ENCODE results near the gene SLC39A6. TPM values are rescaled to one million over a fixed set of nuclear protein-coding genes. Genes with fewer than 3 reads are reported as not detected.

The SLC39A6 gene
- total RNA-seq, 1 donor from 2014 or later = 17.6 TPM

GRCh38 chr18:36104749-36105148 lies 24.4 kb downstream of the SLC39A6 start:
- DNase-seq (no peak), ATAC-seq (ENCODE audit: low read depth) (no peak)
- Mint-ChIP-seq H3K9me3 (peaks cover 8% of the 10 kb centered on the region), H3K27ac (no peak overlapping the region), H3K36me3 (ENCODE audit: low read depth) (peaks cover 18% of the 10 kb centered on the region), H3K4me1 (no peaks in the 10 kb centered on the region), H3K27me3 (no peaks in the 10 kb centered on the region), H3K4me3 (no peak overlapping the region)
- POLR2A ChIA-PET = no interaction called here
- CTCF ChIA-PET = no interaction called here
- intact Hi-C loops (cut with micrococcal nuclease) = no loop called here
- TF ChIP-seq, protein P1, sequence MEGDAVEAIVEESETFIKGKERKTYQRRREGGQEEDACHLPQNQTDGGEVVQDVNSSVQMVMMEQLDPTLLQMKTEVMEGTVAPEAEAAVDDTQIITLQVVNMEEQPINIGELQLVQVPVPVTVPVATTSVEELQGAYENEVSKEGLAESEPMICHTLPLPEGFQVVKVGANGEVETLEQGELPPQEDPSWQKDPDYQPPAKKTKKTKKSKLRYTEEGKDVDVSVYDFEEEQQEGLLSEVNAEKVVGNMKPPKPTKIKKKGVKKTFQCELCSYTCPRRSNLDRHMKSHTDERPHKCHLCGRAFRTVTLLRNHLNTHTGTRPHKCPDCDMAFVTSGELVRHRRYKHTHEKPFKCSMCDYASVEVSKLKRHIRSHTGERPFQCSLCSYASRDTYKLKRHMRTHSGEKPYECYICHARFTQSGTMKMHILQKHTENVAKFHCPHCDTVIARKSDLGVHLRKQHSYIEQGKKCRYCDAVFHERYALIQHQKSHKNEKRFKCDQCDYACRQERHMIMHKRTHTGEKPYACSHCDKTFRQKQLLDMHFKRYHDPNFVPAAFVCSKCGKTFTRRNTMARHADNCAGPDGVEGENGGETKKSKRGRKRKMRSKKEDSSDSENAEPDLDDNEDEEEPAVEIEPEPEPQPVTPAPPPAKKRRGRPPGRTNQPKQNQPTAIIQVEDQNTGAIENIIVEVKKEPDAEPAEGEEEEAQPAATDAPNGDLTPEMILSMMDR (IDR thresholded peaks at IDR 0.05) = no peak

- TF ChIP-seq, protein P1 (IDR thresholded peaks at IDR 0.05) = no peak
- no peaks in the 10 kb centered on the region for H3K4me1 Mint-ChIP-seq
- H3K9me3 Mint-ChIP-seq = peaks cover 8% of the 10 kb centered on the region
- no peak overlapping the region for H3K27ac Mint-ChIP-seq
- intact Hi-C loops (cut with micrococcal nuclease) = no loop called here
- POLR2A ChIA-PET = no interaction called here
- ATAC-seq (ENCODE audit: low read depth) (no peak), DNase-seq (no peak)
- H3K4me3 Mint-ChIP-seq = no peak overlapping the region
- CTCF ChIA-PET = interaction anchor here (0.5 to 1.4 kb wide), 2 partner anchors 84 to 182 kb away, joined by 3 to 5 read pairs; no protein-coding TSS in a partner anchor
- H3K27me3 Mint-ChIP-seq = no peaks in the 10 kb centered on the region
- H3K36me3 Mint-ChIP-seq (ENCODE audit: low read depth) = no peaks in the 10 kb centered on the region
Measured at GRCh38 chr18:36101943-36102342, 27.2 kb downstream of the SLC39A6 start.

- Mint-ChIP-seq H3K9me3 (peaks cover 8% of the 10 kb centered on the region), H3K36me3 (ENCODE audit: low read depth) (no peaks in the 10 kb centered on the region), H3K27ac (no peak overlapping the region), H3K4me3 (no peak overlapping the region), H3K27me3 (peaks cover 5% of the 10 kb centered on the region), H3K4me1 (no peaks in the 10 kb centered on the region)
- intact Hi-C loops (cut with micrococcal nuclease) = loop anchor here (5.0 kb wide), 1 partner anchor 313 kb away; no protein-coding TSS in a partner anchor
- ChIA-PET POLR2A (no interaction called here), CTCF (interaction anchor here (3.3 to 8.8 kb wide), 2 partner anchors 82 to 185 kb away, joined by 6 to 142 read pairs; no protein-coding TSS in a partner anchor)
- ATAC-seq (ENCODE audit: low read depth) (no peak), DNase-seq (no peak)
- TF ChIP-seq, protein P1 (IDR thresholded peaks at IDR 0.05) = no peak
Measured at GRCh38 chr18:36099311-36099710, 29.8 kb downstream of the SLC39A6 start.

GRCh38 chr18:36096955-36097354 lies 32.2 kb downstream of the SLC39A6 start:
- no peak overlapping the region for H3K4me3 Mint-ChIP-seq
- H3K9me3 Mint-ChIP-seq = peaks cover 1% of the 10 kb centered on the region
- ChIA-PET POLR2A (no interaction called here), CTCF (interaction anchor here (3.3 to 8.8 kb wide), 2 partner anchors 80 to 187 kb away, joined by 6 to 142 read pairs; no protein-coding TSS in a partner anchor)
- no peaks in the 10 kb centered on the region for H3K36me3 Mint-ChIP-seq (ENCODE audit: low read depth)
- intact Hi-C loops (cut with micrococcal nuclease) = loop anchor here (1.0 to 5.0 kb wide), 4 partner anchors 80 to 340 kb away; no protein-coding TSS in a partner anchor
- no peak overlapping the region for H3K27ac Mint-ChIP-seq
- ATAC-seq (ENCODE audit: low read depth) (no peak), DNase-seq (no peak)
- H3K4me1 Mint-ChIP-seq = no peaks in the 10 kb centered on the region
- TF ChIP-seq, protein P1 (IDR thresholded peaks at IDR 0.05) = no peak
- H3K27me3 Mint-ChIP-seq = peaks cover 5% of the 10 kb centered on the region

GRCh38 chr18:36095936-36096519 lies 33.1 kb downstream of the SLC39A6 start:
- TF ChIP-seq, protein P1 (IDR thresholded peaks at IDR 0.05) = no peak
- DNase-seq (no peak), ATAC-seq (ENCODE audit: low read depth) (no peak)
- peaks cover 5% of the 10 kb centered on the region for H3K27me3 Mint-ChIP-seq
- intact Hi-C loops (cut with micrococcal nuclease) = loop anchor here (1.0 to 5.0 kb wide), 4 partner anchors 79 to 339 kb away; no protein-coding TSS in a partner anchor
- H3K4me1 Mint-ChIP-seq = no peaks in the 10 kb centered on the region
- CTCF ChIA-PET = interaction anchor here (0.7 to 8.8 kb wide), 13 partner anchors 10 to 730 kb away, joined by 3 to 142 read pairs (median 4); no protein-coding TSS in a partner anchor
- no peak overlapping the region for H3K27ac Mint-ChIP-seq
- H3K36me3 Mint-ChIP-seq (ENCODE audit: low read depth) = no peaks in the 10 kb centered on the region
- H3K4me3 Mint-ChIP-seq = no peak overlapping the region
- POLR2A ChIA-PET = interaction anchor here (1.0 kb wide), 1 partner anchor 29 kb away, joined by 3 read pairs; no protein-coding TSS in a partner anchor
- no peaks in the 10 kb centered on the region for H3K9me3 Mint-ChIP-seq

Measured in activated B cell treated with CpG ODN at 0.5 μM for 24 hours (primary cell).